Measurements from ENCODE around the gene PMEL. TPM values are rescaled to one million over a fixed set of nuclear protein-coding genes. Genes with fewer than 3 reads are reported as not detected.
"Not testable (repeated sequence)": the region's sequence is repeated elsewhere in the genome, so short reads cannot be mapped to it uniquely, and the experiment has no call there.

The PMEL gene
- total and polyA plus RNA-seq, 4 donors, result 1.1 to 4.5 (median 2.4) TPM

DNA sequence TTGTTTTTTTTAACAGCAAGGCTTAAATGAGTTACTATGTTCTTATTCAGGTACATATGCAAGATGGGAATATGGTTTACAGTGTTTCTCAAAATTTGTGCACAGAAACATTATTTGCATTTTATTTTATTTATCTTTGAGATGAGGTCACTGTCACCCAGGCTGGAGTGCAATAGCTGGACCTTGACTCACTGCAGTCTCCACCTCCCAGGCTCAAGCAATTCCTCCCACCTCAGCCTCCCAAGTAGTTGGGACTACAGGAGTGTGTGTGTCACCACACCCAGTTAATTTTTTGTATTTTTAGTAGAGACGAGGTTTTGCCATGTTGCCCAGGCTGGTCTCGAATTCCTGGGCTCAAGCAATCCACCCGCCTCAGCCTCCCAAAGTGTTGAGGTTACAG, 46.8 kb downstream of the PMEL start:
- H3K27me3 ChIP-seq (ENCODE audit: control insufficient read depth in 4 of 4, insufficient read depth in 4 of 4, low read length in 3 of 4); H3K36me3 ChIP-seq (ENCODE audit: control insufficient read depth in 4 of 4, insufficient read depth in 3 of 4, low read depth in 1 of 4, low read length in 3 of 4); DNase-seq (ENCODE audit: low spot score); H3K4me3 ChIP-seq (ENCODE audit: low read depth in 1 of 3, low read length in 3 of 3); H3K9me3 ChIP-seq (ENCODE audit: control insufficient read depth in 4 of 4, low read length in 3 of 4); H3K9ac ChIP-seq (ENCODE audit: low read depth in 1 of 2, low read length in 2 of 2): not testable (repeated sequence)
- Histone ChIP-seq H3K27ac (ENCODE audit: low read depth in 1 of 2, low read length in 2 of 2) (peak overlapping the region in 1 of 2 donors; percentile 12), H3K4me1 (ENCODE audit: control insufficient read depth in 4 of 4, insufficient read depth in 4 of 4, low read length in 3 of 4) (peaks cover 7 to 13% (median 13%) of the 10 kb centered on the region in 4 donors)
- 84% methylated on average over 3 of the region's 3 CpGs for WGBS
- peak; percentile 33 to 59 for TF ChIP-seq JUND (IDR thresholded peaks at IDR 0.05)
- peak; percentile 45 to 52 for TF ChIP-seq HNF4A (conservative IDR thresholded peaks at IDR 0.05)

DNA sequence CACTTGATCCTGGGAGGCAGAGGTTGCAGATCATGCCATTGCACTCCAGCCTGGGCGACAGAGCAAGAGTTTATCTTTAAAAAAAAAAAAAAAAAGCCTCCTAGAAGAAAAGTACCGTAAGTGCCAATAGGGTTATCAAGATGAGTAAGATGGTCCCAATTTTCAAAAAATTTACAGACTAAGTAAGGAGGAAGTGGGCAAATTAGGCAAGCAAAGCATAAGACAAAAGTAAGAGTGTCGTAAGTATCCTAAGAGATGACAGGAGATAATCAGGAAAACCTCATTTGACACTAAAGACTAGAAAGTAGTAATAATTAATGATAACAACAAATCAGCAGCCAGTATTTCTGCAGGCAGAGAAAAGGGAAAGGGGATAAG, 50.4 kb downstream of the PMEL start:
- peaks cover 8 to 17% (median 13%) of the 10 kb centered on the region in 4 donors for H3K4me1 ChIP-seq (ENCODE audit: control insufficient read depth in 4 of 4, insufficient read depth in 4 of 4, low read length in 3 of 4)
- no peak overlapping the region for H3K4me3 ChIP-seq (ENCODE audit: low read depth in 1 of 3, low read length in 3 of 3)
- H3K9me3 ChIP-seq (ENCODE audit: control insufficient read depth in 4 of 4, low read length in 3 of 4), result no peaks in the 10 kb centered on the region
- H3K36me3 ChIP-seq (ENCODE audit: control insufficient read depth in 4 of 4, insufficient read depth in 3 of 4, low read depth in 1 of 4, low read length in 3 of 4), result peaks cover 0 to 4% (median 2%) of the 10 kb centered on the region in 4 donors
- TF ChIP-seq, protein P1, sequence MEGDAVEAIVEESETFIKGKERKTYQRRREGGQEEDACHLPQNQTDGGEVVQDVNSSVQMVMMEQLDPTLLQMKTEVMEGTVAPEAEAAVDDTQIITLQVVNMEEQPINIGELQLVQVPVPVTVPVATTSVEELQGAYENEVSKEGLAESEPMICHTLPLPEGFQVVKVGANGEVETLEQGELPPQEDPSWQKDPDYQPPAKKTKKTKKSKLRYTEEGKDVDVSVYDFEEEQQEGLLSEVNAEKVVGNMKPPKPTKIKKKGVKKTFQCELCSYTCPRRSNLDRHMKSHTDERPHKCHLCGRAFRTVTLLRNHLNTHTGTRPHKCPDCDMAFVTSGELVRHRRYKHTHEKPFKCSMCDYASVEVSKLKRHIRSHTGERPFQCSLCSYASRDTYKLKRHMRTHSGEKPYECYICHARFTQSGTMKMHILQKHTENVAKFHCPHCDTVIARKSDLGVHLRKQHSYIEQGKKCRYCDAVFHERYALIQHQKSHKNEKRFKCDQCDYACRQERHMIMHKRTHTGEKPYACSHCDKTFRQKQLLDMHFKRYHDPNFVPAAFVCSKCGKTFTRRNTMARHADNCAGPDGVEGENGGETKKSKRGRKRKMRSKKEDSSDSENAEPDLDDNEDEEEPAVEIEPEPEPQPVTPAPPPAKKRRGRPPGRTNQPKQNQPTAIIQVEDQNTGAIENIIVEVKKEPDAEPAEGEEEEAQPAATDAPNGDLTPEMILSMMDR (IDR thresholded peaks at IDR 0.05; ENCODE audit: low read depth, low read length, missing input control), result no peak
- no peak for TF ChIP-seq TAF1 (conservative IDR thresholded peaks at IDR 0.05)
- TF ChIP-seq, protein P2, sequence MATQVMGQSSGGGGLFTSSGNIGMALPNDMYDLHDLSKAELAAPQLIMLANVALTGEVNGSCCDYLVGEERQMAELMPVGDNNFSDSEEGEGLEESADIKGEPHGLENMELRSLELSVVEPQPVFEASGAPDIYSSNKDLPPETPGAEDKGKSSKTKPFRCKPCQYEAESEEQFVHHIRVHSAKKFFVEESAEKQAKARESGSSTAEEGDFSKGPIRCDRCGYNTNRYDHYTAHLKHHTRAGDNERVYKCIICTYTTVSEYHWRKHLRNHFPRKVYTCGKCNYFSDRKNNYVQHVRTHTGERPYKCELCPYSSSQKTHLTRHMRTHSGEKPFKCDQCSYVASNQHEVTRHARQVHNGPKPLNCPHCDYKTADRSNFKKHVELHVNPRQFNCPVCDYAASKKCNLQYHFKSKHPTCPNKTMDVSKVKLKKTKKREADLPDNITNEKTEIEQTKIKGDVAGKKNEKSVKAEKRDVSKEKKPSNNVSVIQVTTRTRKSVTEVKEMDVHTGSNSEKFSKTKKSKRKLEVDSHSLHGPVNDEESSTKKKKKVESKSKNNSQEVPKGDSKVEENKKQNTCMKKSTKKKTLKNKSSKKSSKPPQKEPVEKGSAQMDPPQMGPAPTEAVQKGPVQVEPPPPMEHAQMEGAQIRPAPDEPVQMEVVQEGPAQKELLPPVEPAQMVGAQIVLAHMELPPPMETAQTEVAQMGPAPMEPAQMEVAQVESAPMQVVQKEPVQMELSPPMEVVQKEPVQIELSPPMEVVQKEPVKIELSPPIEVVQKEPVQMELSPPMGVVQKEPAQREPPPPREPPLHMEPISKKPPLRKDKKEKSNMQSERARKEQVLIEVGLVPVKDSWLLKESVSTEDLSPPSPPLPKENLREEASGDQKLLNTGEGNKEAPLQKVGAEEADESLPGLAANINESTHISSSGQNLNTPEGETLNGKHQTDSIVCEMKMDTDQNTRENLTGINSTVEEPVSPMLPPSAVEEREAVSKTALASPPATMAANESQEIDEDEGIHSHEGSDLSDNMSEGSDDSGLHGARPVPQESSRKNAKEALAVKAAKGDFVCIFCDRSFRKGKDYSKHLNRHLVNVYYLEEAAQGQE (IDR thresholded peaks at IDR 0.05), result no peak
- no peak for TF ChIP-seq GABPA (IDR thresholded peaks at IDR 0.05 in 1 of 2, conservative IDR thresholded peaks at IDR 0.05 in 1 of 2)
- TF ChIP-seq, protein P3, sequence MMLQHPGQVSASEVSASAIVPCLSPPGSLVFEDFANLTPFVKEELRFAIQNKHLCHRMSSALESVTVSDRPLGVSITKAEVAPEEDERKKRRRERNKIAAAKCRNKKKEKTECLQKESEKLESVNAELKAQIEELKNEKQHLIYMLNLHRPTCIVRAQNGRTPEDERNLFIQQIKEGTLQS (IDR thresholded peaks at IDR 0.05), result no peak
- TF ChIP-seq FOXA2 (IDR thresholded peaks at IDR 0.05), result no peak
- TF ChIP-seq NR2F2 (IDR thresholded peaks at IDR 0.05), result no peak
- no peak for TF ChIP-seq FOXA1 (IDR thresholded peaks at IDR 0.05)
- no peak for TF ChIP-seq YY1 (IDR thresholded peaks at IDR 0.05)
- no peak for TF ChIP-seq EGR1 (IDR thresholded peaks at IDR 0.05; ENCODE audit: low read depth in 2 of 2)
- TF ChIP-seq, protein P4, sequence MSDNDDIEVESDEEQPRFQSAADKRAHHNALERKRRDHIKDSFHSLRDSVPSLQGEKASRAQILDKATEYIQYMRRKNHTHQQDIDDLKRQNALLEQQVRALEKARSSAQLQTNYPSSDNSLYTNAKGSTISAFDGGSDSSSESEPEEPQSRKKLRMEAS (IDR thresholded peaks at IDR 0.05), result no peak
- TF ChIP-seq RXRA (IDR thresholded peaks at IDR 0.05), result no peak
- no peak for TF ChIP-seq JUND (IDR thresholded peaks at IDR 0.05)
- TF ChIP-seq, protein P5, sequence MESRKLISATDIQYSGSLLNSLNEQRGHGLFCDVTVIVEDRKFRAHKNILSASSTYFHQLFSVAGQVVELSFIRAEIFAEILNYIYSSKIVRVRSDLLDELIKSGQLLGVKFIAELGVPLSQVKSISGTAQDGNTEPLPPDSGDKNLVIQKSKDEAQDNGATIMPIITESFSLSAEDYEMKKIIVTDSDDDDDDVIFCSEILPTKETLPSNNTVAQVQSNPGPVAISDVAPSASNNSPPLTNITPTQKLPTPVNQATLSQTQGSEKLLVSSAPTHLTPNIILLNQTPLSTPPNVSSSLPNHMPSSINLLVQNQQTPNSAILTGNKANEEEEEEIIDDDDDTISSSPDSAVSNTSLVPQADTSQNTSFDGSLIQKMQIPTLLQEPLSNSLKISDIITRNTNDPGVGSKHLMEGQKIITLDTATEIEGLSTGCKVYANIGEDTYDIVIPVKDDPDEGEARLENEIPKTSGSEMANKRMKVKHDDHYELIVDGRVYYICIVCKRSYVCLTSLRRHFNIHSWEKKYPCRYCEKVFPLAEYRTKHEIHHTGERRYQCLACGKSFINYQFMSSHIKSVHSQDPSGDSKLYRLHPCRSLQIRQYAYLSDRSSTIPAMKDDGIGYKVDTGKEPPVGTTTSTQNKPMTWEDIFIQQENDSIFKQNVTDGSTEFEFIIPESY (IDR thresholded peaks at IDR 0.05), result no peak
- TF ChIP-seq HNF4G (IDR thresholded peaks at IDR 0.05), result no peak
- no peak for TF ChIP-seq SP1 (IDR thresholded peaks at IDR 0.05)
- TF ChIP-seq HNF4A (conservative IDR thresholded peaks at IDR 0.05), result no peak
- no peak for TF ChIP-seq RAD21 (IDR thresholded peaks at IDR 0.05)
- no peaks in the 10 kb centered on the region for H3K27me3 ChIP-seq (ENCODE audit: control insufficient read depth in 4 of 4, insufficient read depth in 4 of 4, low read length in 3 of 4)
- H3K9ac ChIP-seq (ENCODE audit: low read depth in 1 of 2, low read length in 2 of 2), result no peak overlapping the region
- no peak for DNase-seq (ENCODE audit: low spot score)
- WGBS, result 83% methylated on average over 3 of the region's 3 CpGs
- no peak overlapping the region for H3K27ac ChIP-seq (ENCODE audit: low read depth in 1 of 2, low read length in 2 of 2)

All from liver (tissue), 9 donors.